Activated T-cell treated with anti-CD3 and anti-CD28 coated beads for 4 hours (primary cell): ENCODE data around the gene KCTD2.

Source experiments
- DNase-seq: peaks from one replicate; pipeline ENCODE4 v3.0.0-alpha.2; 2020

Gene KCTD2

GRCh38 chr17:75078284-75079022 lies 31.4 kb downstream of the KCTD2 start:
- no peak for DNase-seq

GRCh38 chr17:75079023-75079373 lies 32.0 kb downstream of the KCTD2 start:
- no peak for DNase-seq

- no peak for DNase-seq
These were observed 34.9 kb downstream of the KCTD2 start for GRCh38 chr17:75081611-75082540.

- no peak for DNase-seq
These were observed 35.7 kb downstream of the KCTD2 start for GRCh38 chr17:75082683-75083082.

- DNase-seq, result no peak
These were observed 37.1 kb downstream of the KCTD2 start for GRCh38 chr17:75084039-75084660.

GRCh38 chr17:75086496-75087181 lies 39.6 kb downstream of the KCTD2 start:
- no peak for DNase-seq

- no peak for DNase-seq
These were observed 40.1 kb downstream of the KCTD2 start for GRCh38 chr17:75087182-75087557.

GRCh38 chr17:75087558-75088453 lies 40.8 kb downstream of the KCTD2 start, which contains the start of gene SLC16A5:
Gene SLC16A5 (plus strand): TSS chr17:75087954. CDS start chr17:75093637, 5,683 bp downstream.
- DNase-seq, result peak; percentile 17

- DNase-seq, result no peak
These were observed 41.7 kb downstream of the KCTD2 start for GRCh38 chr17:75088465-75089417.

- no peak for DNase-seq
These were observed 44.1 kb downstream of the KCTD2 start for GRCh38 chr17:75090871-75091854.

- no peak for DNase-seq
These were observed 44.9 kb downstream of the KCTD2 start for GRCh38 chr17:75091855-75092327.

- no peak for DNase-seq
These were observed 46.6 kb downstream of the KCTD2 start for GRCh38 chr17:75093548-75094158.

- DNase-seq, result no peak
These were observed 47.9 kb downstream of the KCTD2 start for GRCh38 chr17:75094871-75095399.

- DNase-seq, result no peak
These were observed 49.1 kb downstream of the KCTD2 start for GRCh38 chr17:75096082-75096625.

GRCh38 chr17:75097865-75098264 lies 50.8 kb downstream of the KCTD2 start:
- DNase-seq, result no peak

- DNase-seq, result no peak
These were observed 51.8 kb downstream of the KCTD2 start for GRCh38 chr17:75098861-75099260.

- DNase-seq, result no peak
These were observed 53.0 kb downstream of the KCTD2 start for GRCh38 chr17:75099881-75100595.
